HepG2 (cell line): ENCODE results near the gene CFD. TPM values are rescaled to one million over a fixed set of nuclear protein-coding genes. Genes with fewer than 3 reads are reported as not detected.

Source experiments
- BORCS8-MEF2B ChIP-seq: sonication (generic); formaldehyde crosslinking; IDR thresholded peaks from 2 replicates; pipeline ENCODE4 v1.8.0; 2022; ENCODE audit warnings: mild to moderate bottlenecking, missing genetic modification reagents
- DMAP1 ChIP-seq: IDR thresholded peaks from 2 replicates; pipeline ENCODE4 v1.6.1; 2016
- GABPB1 ChIP-seq: IDR thresholded peaks from 2 replicates; pipeline ENCODE4 v1.6.1; 2016; ENCODE audit warnings: mild to moderate bottlenecking, missing genetic modification reagents, moderate library complexity, missing compliant biosample characterization
- HOXA5 ChIP-seq: sonication (generic); formaldehyde crosslinking; IDR thresholded peaks from 2 replicates; pipeline ENCODE4 v1.4.0; 2020; ENCODE audit warnings: missing genetic modification reagents
- NR2C2 ChIP-seq: sonication (generic); formaldehyde crosslinking; IDR thresholded peaks from 2 replicates; pipeline ENCODE4 v1.4.0; 2020; ENCODE audit warnings: missing genetic modification reagents, mild to moderate bottlenecking, moderate library complexity, borderline replicate concordance
- RXRA ChIP-seq: sonication (generic); formaldehyde crosslinking; IDR thresholded peaks from 2 replicates; pipeline ENCODE4 v1.5.1; 2020; ENCODE audit warnings: missing genetic modification reagents
- U2AF2 ChIP-seq: fragments of 200-400 bp; formaldehyde crosslinking; IDR thresholded peaks from 2 replicates; pipeline ENCODE4 v1.6.1; 2017; ENCODE audit warnings: low read depth, mild to moderate bottlenecking, low read length
- UBTF ChIP-seq: sonication (generic); formaldehyde crosslinking; IDR thresholded peaks from 2 replicates; pipeline ENCODE4 v1.4.0; 2020; ENCODE audit warnings: mild to moderate bottlenecking, missing genetic modification reagents
- ZBTB49 ChIP-seq: sonication (generic); formaldehyde crosslinking; IDR thresholded peaks from 2 replicates; pipeline ENCODE4 v1.4.0; 2020; ENCODE audit warnings: missing genetic modification reagents, borderline replicate concordance
- ZFP36 ChIP-seq: fragments of 150-350 bp; IDR thresholded peaks from 2 replicates; pipeline ENCODE4 v1.6.1; 2018; ENCODE audit warnings: borderline replicate concordance, low read length, low read depth; ENCODE audit not compliant: partially characterized antibody
- ZMYM4 ChIP-seq: sonication (generic); formaldehyde crosslinking; IDR thresholded peaks from 2 replicates; pipeline ENCODE4 v1.8.1; 2023; ENCODE audit warnings: mild to moderate bottlenecking, missing genetic modification reagents
- ZNF10 ChIP-seq: sonication (generic); formaldehyde crosslinking; IDR thresholded peaks from 2 replicates; pipeline ENCODE4 v1.4.0; 2020; ENCODE audit warnings: mild to moderate bottlenecking, low read depth, missing genetic modification reagents, borderline replicate concordance
- ZNF354B ChIP-seq: sonication (generic); formaldehyde crosslinking; IDR thresholded peaks from 2 replicates; pipeline ENCODE4 v1.8.0; 2022; ENCODE audit warnings: mild to moderate bottlenecking, missing genetic modification reagents
- ZNF687 ChIP-seq: sonication (generic); formaldehyde crosslinking; IDR thresholded peaks from 2 replicates; pipeline ENCODE4 v1.5.1; 2020; ENCODE audit warnings: mild to moderate bottlenecking, missing genetic modification reagents, moderate library complexity
- ZNF709 ChIP-seq: sonication (generic); formaldehyde crosslinking; IDR thresholded peaks from 2 replicates; pipeline ENCODE4 v1.5.0; 2020; ENCODE audit warnings: mild to moderate bottlenecking, missing genetic modification reagents
- ZNF776 ChIP-seq: sonication (generic); formaldehyde crosslinking; IDR thresholded peaks from 2 replicates; pipeline ENCODE4 v1.4.0; 2020; ENCODE audit warnings: mild to moderate bottlenecking, missing genetic modification reagents
- polyA plus RNA-seq, 8 experiments: library from polyadenylated mRNA; depleted of rRNA in 3 of 8; stranded (reverse) in 7 of 8; unstranded in 1 of 8; fragments of >200 nt; fragmentation: Illumina TruSeq in 4 of 8; extraction: Trizol in 4 of 8; gene quantifications; 2 replicates each; pipeline versions ENCODE4 v1.2.1 to v1.2.3, GENCODE V29; 2011 to 2016; ENCODE audit warnings: low read depth in 4 of 8, missing spikeins in 1 of 8, mixed read lengths in 1 of 8; ENCODE audit not compliant: insufficient read depth in 1 of 8
- total RNA-seq, 5 experiments: library from RNA; depleted of rRNA; stranded (reverse); fragments of >200 nt; fragmentation: Illumina TruSeq; extraction: Trizol; gene quantifications; 2 replicates each; pipeline ENCODE4 v1.2.3, GENCODE V29; 2016; ENCODE audit warnings: low read depth in 1 of 5

Gene CFD
- total and polyA plus RNA-seq, 2 of the 13 experiments (the other 11 are each of a cell fraction or from before 2014, with no cell fraction given) = 2.3 to 4.6 TPM

DNA sequence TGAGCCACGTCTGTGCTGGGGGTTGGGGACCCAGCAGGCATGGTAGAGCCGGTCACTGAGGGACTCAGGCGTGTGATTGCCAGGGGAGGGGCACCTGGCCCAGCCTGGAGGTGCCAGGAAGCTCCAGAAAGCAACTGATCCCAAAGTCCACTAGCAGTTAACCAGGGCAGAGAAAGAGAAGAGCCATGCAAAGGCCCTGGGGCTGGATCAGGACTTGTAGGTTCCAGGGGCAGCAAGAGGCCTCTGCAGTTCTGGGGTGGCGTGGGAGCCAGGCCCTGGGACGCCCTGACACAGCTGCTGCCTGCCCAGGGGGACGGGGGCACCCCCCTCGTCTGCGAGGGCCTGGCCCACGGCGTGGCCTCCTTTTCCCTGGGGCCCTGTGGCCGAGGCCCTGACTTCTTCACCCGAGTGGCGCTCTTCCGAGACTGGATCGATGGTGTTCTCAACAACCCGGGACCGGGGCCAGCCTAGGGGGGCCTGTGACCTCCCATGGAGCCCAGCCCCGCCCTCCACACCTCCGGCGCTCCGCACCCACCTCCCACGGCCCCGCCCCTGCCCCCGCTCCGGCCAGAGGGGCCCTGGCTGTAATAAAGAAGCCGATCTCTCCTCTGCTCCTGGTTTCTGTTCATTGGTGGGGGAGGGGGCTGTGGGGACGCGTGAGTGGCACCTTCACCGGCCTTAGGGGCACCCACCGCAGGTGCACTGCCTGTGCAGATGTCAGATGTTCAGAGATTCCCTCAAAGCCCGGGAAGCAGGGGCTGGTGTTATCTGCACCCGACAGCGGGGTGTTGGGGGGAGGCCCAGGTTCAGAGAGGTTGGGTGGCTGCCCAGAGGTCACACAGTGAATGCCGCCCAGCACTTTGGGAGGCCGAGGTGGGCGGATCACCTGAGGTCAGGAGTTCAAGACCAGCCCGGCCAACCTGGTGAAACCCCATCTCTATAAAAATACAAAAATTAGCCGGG, 27.8 kb upstream of the CFD start (continued):
- TF ChIP-seq DMAP1 (CRISPR knock-in tag) (no peak), ZNF354B (CRISPR knock-in tag) (no peak), NR2C2 (CRISPR knock-in tag) (no peak), RXRA (no peak), ZNF10 (no peak), GABPB1 (CRISPR knock-in tag) (peak; percentile 24; the same call in 1 of the 2 replicates), ZBTB49 (CRISPR knock-in tag) (no peak), HOXA5 (CRISPR knock-in tag) (no peak), ZNF709 (no peak), U2AF2 (no peak), ZMYM4 (no peak), ZNF776 (CRISPR knock-in tag) (no peak), ZNF687 (peak; percentile 25; the same call in 1 of the 2 replicates), ZFP36 (no peak), BORCS8-MEF2B (CRISPR knock-in tag) (no peak), UBTF (peak; percentile 13; the same call in 1 of the 2 replicates)
